Keratinocyte (primary cell): ENCODE results near the gene SLC30A3. TPM values are rescaled to one million over a fixed set of nuclear protein-coding genes. Genes with fewer than 3 reads are reported as not detected.

Experiments
- DNase-seq: peaks from one replicate; pipeline ENCODE4 v3.0.0-alpha.2; 2011; ENCODE audit warnings: low read depth, missing footprints, low spot score
- FAIRE-seq: peaks from 2 replicates; lab custom pipeline; 2011; peaks lifted over from hg19 to GRCh38; lab: Jason Lieb, UNC
- H2AFZ ChIP-seq: 2 replicates; pipeline ENCODE4 v1.6.0; 2012; ENCODE audit warnings: low read length, control low read depth, inconsistent platforms; ENCODE audit not compliant: control insufficient read depth
- H3K27ac ChIP-seq: 2 replicates; pipeline ENCODE4 v1.5.1; 2011; ENCODE audit warnings: low read length; ENCODE audit not compliant: control insufficient read depth, insufficient read depth
- H3K27me3 ChIP-seq: 3 replicates; pipeline ENCODE4 v1.6.0; 2011; ENCODE audit warnings: low read length; ENCODE audit not compliant: control insufficient read depth, insufficient read depth; ENCODE audit errors: extremely low read depth
- H3K36me3 ChIP-seq, 2 experiments: 2 replicates in 1 of 2; 3 replicates in 1 of 2; pipeline ENCODE4 v1.5.1; 2011; ENCODE audit warnings: low read length in 2 of 2, mild to moderate bottlenecking in 1 of 2; ENCODE audit not compliant: control insufficient read depth in 2 of 2, insufficient read depth in 2 of 2; ENCODE audit errors: extremely low read depth in 1 of 2
- H3K4me1 ChIP-seq: 3 replicates; pipeline ENCODE4 v1.5.1; 2011; ENCODE audit warnings: low read length; ENCODE audit not compliant: control insufficient read depth, insufficient read depth; ENCODE audit errors: extremely low read depth
- H3K4me2 ChIP-seq: 3 replicates; pipeline ENCODE4 v1.6.0; 2011; ENCODE audit warnings: low read depth, low read length; ENCODE audit not compliant: control insufficient read depth, insufficient read depth; ENCODE audit errors: extremely low read depth
- H3K4me3 ChIP-seq, 3 experiments: fragments of 200-600 bp in 1 of 3; sonication (generic) in 1 of 3; 2 replicates in 2 of 3; 3 replicates in 1 of 3; pipeline ENCODE4 v1.5.1; 2011 to 2016; ENCODE audit warnings: low read length in 3 of 3, mild to moderate bottlenecking in 3 of 3, control low read depth in 2 of 3, inconsistent platforms in 1 of 3, low read depth in 1 of 3, mixed read lengths in 1 of 3, mixed run types in 1 of 3, moderate library complexity in 1 of 3; ENCODE audit not compliant: control insufficient read depth in 2 of 3, insufficient read depth in 2 of 3; ENCODE audit errors: extremely low read depth in 1 of 3
- H3K79me2 ChIP-seq: 2 replicates; pipeline ENCODE4 v1.6.0; 2012; ENCODE audit warnings: low read length; ENCODE audit not compliant: control insufficient read depth, insufficient read depth
- H3K9ac ChIP-seq: 3 replicates; pipeline ENCODE4 v1.6.0; 2011; ENCODE audit warnings: low read length; ENCODE audit not compliant: control insufficient read depth, insufficient read depth; ENCODE audit errors: extremely low read depth
- H3K9me1 ChIP-seq: 3 replicates; pipeline ENCODE4 v1.6.0; 2011; ENCODE audit warnings: low read length; ENCODE audit not compliant: control insufficient read depth, insufficient read depth; ENCODE audit errors: extremely low read depth
- H3K9me3 ChIP-seq: 2 replicates; pipeline ENCODE4 v1.5.1; 2012; ENCODE audit warnings: low read depth, low read length; ENCODE audit not compliant: control insufficient read depth
- H4K20me1 ChIP-seq: 3 replicates; pipeline ENCODE4 v1.6.0; 2011; ENCODE audit warnings: low read length; ENCODE audit not compliant: control insufficient read depth, insufficient read depth; ENCODE audit errors: extremely low read depth
- CTCF ChIP-seq, 3 experiments: IDR thresholded peaks in 1 of 3; conservative IDR thresholded peaks in 1 of 3; optimal IDR thresholded peaks in 1 of 3; 2 replicates in 2 of 3; 3 replicates in 1 of 3; pipeline versions ENCODE3 to v1.5.1; 2011; ENCODE audit warnings: low read length in 3 of 3, mild to moderate bottlenecking in 3 of 3, moderate library complexity in 2 of 3, control low read depth in 1 of 3, inconsistent platforms in 1 of 3; ENCODE audit not compliant: insufficient read depth in 2 of 3; ENCODE audit errors: extremely low read depth in 1 of 3
- EZH2 ChIP-seq: IDR thresholded peaks from one replicate; pipeline ENCODE4 v1.6.1; 2012; ENCODE audit warnings: inconsistent platforms, mild to moderate bottlenecking, low read length, moderate library complexity
- dilution Hi-C: fragments of 300-500 bp; cut with MboI; formaldehyde crosslinking; loops from one replicate; pipeline ENCODE4 v1.7.0; 2020; ENCODE audit warnings: low sequenced_read_pairs; ENCODE audit not compliant: extremely low pct_ligation_motif_present
- polyA plus RNA-seq, 5 experiments: library from polyadenylated mRNA; depleted of rRNA in 3 of 5; stranded (reverse) in 3 of 5; stranded (forward) in 1 of 5; unstranded in 1 of 5; fragments of >200 nt; gene quantifications; 1 replicate in 1 of 5; 2 replicates in 3 of 5; 3 replicates in 1 of 5; pipeline versions ENCODE4 v1.2.1 to v1.2.3, GENCODE V29; 2011 to 2012; ENCODE audit warnings: missing spikeins in 2 of 5, low read depth in 1 of 5, low replicate concordance in 1 of 5

SLC30A3 gene
- polyA plus RNA-seq, 1 donor (not counting 4 experiments of a cell fraction or from before 2014, with no cell fraction given), result not detected

DNA sequence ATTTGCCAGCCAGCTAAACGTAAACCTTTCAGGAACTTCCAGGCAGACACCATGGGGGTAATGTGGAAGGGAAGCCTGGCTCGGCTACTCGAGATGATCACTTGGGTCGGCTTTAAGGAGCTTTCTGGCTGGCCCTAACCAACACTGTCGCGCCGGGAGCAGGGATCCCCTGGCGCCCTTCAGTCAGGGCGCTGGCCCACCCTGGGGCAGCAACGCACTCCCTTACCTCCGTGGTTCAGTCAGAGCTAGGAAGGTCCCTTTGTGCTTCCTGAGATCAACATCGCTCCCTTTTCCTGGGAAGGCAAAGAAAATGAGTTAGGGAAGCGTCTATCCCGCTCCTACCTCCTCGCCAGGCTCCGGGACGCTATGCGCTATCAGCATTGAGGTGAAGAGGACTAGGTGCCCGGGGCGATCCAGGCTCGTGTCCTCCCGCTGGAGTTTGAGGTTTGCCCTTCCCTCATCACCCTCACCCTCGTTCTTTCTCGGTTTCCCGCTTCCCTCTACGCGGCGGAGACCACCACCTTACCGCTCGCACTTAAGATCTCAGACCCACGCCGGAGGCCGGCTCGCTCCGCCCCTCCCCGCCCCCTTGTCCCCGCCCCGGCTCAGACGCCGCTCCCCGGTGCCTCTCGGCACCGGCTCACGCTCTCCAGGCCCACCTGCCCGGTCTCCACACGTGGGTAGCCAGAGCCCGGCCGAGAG lies 51.5 kb downstream of the SLC30A3 start:
- Histone ChIP-seq H3K4me2 (peak overlapping the region; percentile 90), H3K36me3 (peaks cover 15 to 31% of the 10 kb centered on the region in 2 experiments), H3K9ac (peak overlapping the region; percentile 100), H3K79me2 (peaks cover 7% of the 10 kb centered on the region), H3K4me3 (peak overlapping the region; percentile 60 to 88 (median 63)), H3K27ac (peak overlapping the region; percentile 98), H3K9me1 (no peaks in the 10 kb centered on the region), H3K4me1 (peaks cover 17% of the 10 kb centered on the region), H3K9me3 (no peaks in the 10 kb centered on the region), H4K20me1 (no peaks in the 10 kb centered on the region), H3K27me3 (no peaks in the 10 kb centered on the region), H2AFZ (peak overlapping the region; percentile 95)
- FAIRE-seq, result no peak
- DNase-seq, result peak; percentile 41
- no peak for TF ChIP-seq EZH2
- TF ChIP-seq CTCF (optimal IDR thresholded peaks at IDR 0.05 in 1 of 3, IDR thresholded peaks at IDR 0.05 in 1 of 3, conservative IDR thresholded peaks at IDR 0.05 in 1 of 3; ENCODE audit: extremely low read depth in 1 of 3, insufficient read depth in 2 of 3, low read length in 3 of 3), result no peak
- dilution Hi-C loops, result no loop called here

GRCh38 chr2:27209621-27210401 lies 53.0 kb downstream of the SLC30A3 start:
- FAIRE-seq (no peak), DNase-seq (no peak)
- dilution Hi-C loops, result no loop called here
- H3K79me2 ChIP-seq, result peaks cover 7% of the 10 kb centered on the region
- H3K36me3 ChIP-seq, result peaks cover 21 to 38% of the 10 kb centered on the region in 2 experiments
- H3K4me1 ChIP-seq, result peaks cover 17% of the 10 kb centered on the region
- no peaks in the 10 kb centered on the region for H4K20me1 ChIP-seq
- TF ChIP-seq EZH2 (no peak), CTCF (optimal IDR thresholded peaks at IDR 0.05 in 1 of 3, IDR thresholded peaks at IDR 0.05 in 1 of 3, conservative IDR thresholded peaks at IDR 0.05 in 1 of 3; ENCODE audit: extremely low read depth in 1 of 3, insufficient read depth in 2 of 3, low read length in 3 of 3) (no peak)
- no peaks in the 10 kb centered on the region for H3K9me3 ChIP-seq
- no peaks in the 10 kb centered on the region for H3K27me3 ChIP-seq
- H3K4me3 ChIP-seq, result no peak overlapping the region
- no peak overlapping the region for H2AFZ ChIP-seq
- H3K4me2 ChIP-seq, result peak overlapping the region; percentile 52
- H3K9me1 ChIP-seq, result no peaks in the 10 kb centered on the region
- no peak overlapping the region for H3K9ac ChIP-seq
- H3K27ac ChIP-seq, result no peak overlapping the region
